WTC11 (cell line): ENCODE data around the gene CPD. TPM values are rescaled to one million over a fixed set of nuclear protein-coding genes. Genes with fewer than 3 reads are reported as not detected.

Experiments used
- ATAC-seq: fragments of 200-7000 bp; cut with Tn5 transposase; 2 replicates; pipeline ENCODE4 v1.10.0; 2021; ENCODE audit warnings: mild to moderate bottlenecking, moderate library complexity
- CTCF ChIA-PET: fragments of 300-600 bp; sonication (Branson Sonifier 250); formaldehyde crosslinking; loops from one replicate; lab custom pipeline; 2021; ENCODE audit warnings: antibody characterized with exemption; lab: Charles Lee
- POLR2A ChIA-PET: fragments of 350-600 bp; sonication (Branson Sonifier 250); formaldehyde crosslinking; loops from one replicate; lab custom pipeline; 2021; ENCODE audit warnings: antibody characterized with exemption; lab: Charles Lee
- DNase-seq: peaks from one replicate; pipeline ENCODE4 v3.0.0; 2021; ENCODE audit warnings: low spot score
- H3K27ac Mint-ChIP-seq: 2 replicates; pipeline ENCODE4 v1.8.0; 2021; ENCODE audit warnings: mixed read lengths
- H3K27me3 Mint-ChIP-seq: 2 replicates; pipeline ENCODE4 v1.8.0; 2021; ENCODE audit warnings: low read depth, mild to moderate bottlenecking, moderate library complexity, mixed read lengths
- H3K36me3 Mint-ChIP-seq: 2 replicates; pipeline ENCODE4 v1.8.0; 2021; ENCODE audit warnings: mixed read lengths
- H3K4me1 Mint-ChIP-seq: 2 replicates; pipeline ENCODE4 v1.8.0; 2022; ENCODE audit warnings: mixed read lengths
- H3K4me3 Mint-ChIP-seq: 2 replicates; pipeline ENCODE4 v1.8.0; 2021; ENCODE audit warnings: mild to moderate bottlenecking, moderate library complexity, mixed read lengths
- H3K9me3 Mint-ChIP-seq: 2 replicates; pipeline ENCODE4 v1.8.0; 2021; ENCODE audit warnings: mixed read lengths
- E2F5 ChIP-seq: sonication (generic); formaldehyde crosslinking; IDR thresholded peaks from 2 replicates; pipeline ENCODE4 v1.8.1; 2022; ENCODE audit warnings: mild to moderate bottlenecking, moderate library complexity, missing genetic modification reagents
- ESRRA ChIP-seq: sonication (generic); formaldehyde crosslinking; IDR thresholded peaks from 2 replicates; pipeline ENCODE4 v1.8.1; 2022; ENCODE audit warnings: mild to moderate bottlenecking, missing genetic modification reagents, borderline replicate concordance
- FOXJ3 ChIP-seq: sonication (generic); formaldehyde crosslinking; IDR thresholded peaks from 2 replicates; pipeline ENCODE4 v1.9.0; 2021; ENCODE audit warnings: missing genetic modification reagents, mild to moderate bottlenecking, borderline replicate concordance
- GRHL2 ChIP-seq: fragments of 250-450 bp; sonication (Bioruptor Pico); IDR thresholded peaks from 2 replicates; pipeline ENCODE4 v1.8.0; 2022; ENCODE audit warnings: mild to moderate bottlenecking, moderate library complexity; ENCODE audit not compliant: insufficient replicate concordance, severe bottlenecking
- IRF1 ChIP-seq: sonication (generic); formaldehyde crosslinking; IDR thresholded peaks from 2 replicates; pipeline ENCODE4 v1.8.0; 2023; ENCODE audit warnings: missing genetic modification reagents
- IRF2 ChIP-seq: sonication (generic); formaldehyde crosslinking; IDR thresholded peaks from 2 replicates; pipeline ENCODE4 v1.8.0; 2022; ENCODE audit warnings: low read depth, missing genetic modification reagents, borderline replicate concordance
- KAT7 ChIP-seq: sonication (generic); formaldehyde crosslinking; IDR thresholded peaks from 2 replicates; pipeline ENCODE4 v1.8.1; 2023; ENCODE audit warnings: missing genetic modification reagents, mild to moderate bottlenecking, borderline replicate concordance
- MXD4 ChIP-seq: fragments of 250-450 bp; sonication (Bioruptor Pico); IDR thresholded peaks from 2 replicates; pipeline ENCODE4 v1.8.0; 2021; ENCODE audit warnings: mild to moderate bottlenecking, moderate library complexity, borderline replicate concordance
- NR1H2 ChIP-seq: sonication (generic); formaldehyde crosslinking; IDR thresholded peaks from 2 replicates; pipeline ENCODE4 v1.9.0; 2021; ENCODE audit warnings: mild to moderate bottlenecking, moderate library complexity, missing genetic modification reagents
- SMAD3 ChIP-seq: sonication (generic); formaldehyde crosslinking; IDR thresholded peaks from 2 replicates; pipeline ENCODE4 v1.8.0; 2022; ENCODE audit warnings: missing genetic modification reagents, mild to moderate bottlenecking, borderline replicate concordance
- SOX15 ChIP-seq: fragments of 250-450 bp; sonication (Bioruptor Pico); IDR thresholded peaks from 2 replicates; pipeline ENCODE4 v1.9.0; 2021; ENCODE audit warnings: mild to moderate bottlenecking
- SP1 ChIP-seq: sonication (generic); formaldehyde crosslinking; conservative IDR thresholded peaks from 2 replicates; pipeline ENCODE4 v1.8.1; 2022; ENCODE audit warnings: missing genetic modification reagents
- ZBTB43 ChIP-seq: sonication (generic); formaldehyde crosslinking; IDR thresholded peaks from 2 replicates; pipeline ENCODE4 v1.8.1; 2023; ENCODE audit warnings: mild to moderate bottlenecking, missing genetic modification reagents
- ZNF219 ChIP-seq: sonication (generic); formaldehyde crosslinking; IDR thresholded peaks from 2 replicates; pipeline ENCODE4 v1.8.0; 2023; ENCODE audit warnings: missing genetic modification reagents, mild to moderate bottlenecking, borderline replicate concordance
- ZNF263 ChIP-seq: sonication (generic); formaldehyde crosslinking; IDR thresholded peaks from 2 replicates; pipeline ENCODE4 v1.8.1; 2022; ENCODE audit warnings: low read depth, mild to moderate bottlenecking, moderate library complexity, missing genetic modification reagents
- total RNA-seq: library from RNA; stranded (reverse); gene quantifications from 3 replicates; pipeline ENCODE4 v1.2.3, GENCODE V29; 2021
- TF ChIP-seq, protein P1 (sequence below): sonication (generic); formaldehyde crosslinking; IDR thresholded peaks from 2 replicates; pipeline ENCODE4 v1.8.1; 2023; ENCODE audit warnings: mild to moderate bottlenecking, missing genetic modification reagents, moderate library complexity
- TF ChIP-seq, protein P2 (sequence below): sonication (generic); formaldehyde crosslinking; conservative IDR thresholded peaks from 2 replicates; pipeline ENCODE4 v1.8.1; 2022; ENCODE audit warnings: mild to moderate bottlenecking, missing genetic modification reagents
- TF ChIP-seq, protein P3 (sequence below): sonication (generic); formaldehyde crosslinking; IDR thresholded peaks from 2 replicates; pipeline ENCODE4 v1.8.1; 2022; ENCODE audit warnings: low read depth, mild to moderate bottlenecking, moderate library complexity, missing genetic modification reagents, borderline replicate concordance
- TF ChIP-seq, protein P4 (sequence below): sonication (generic); formaldehyde crosslinking; IDR thresholded peaks from 2 replicates; pipeline ENCODE4 v1.8.0; 2023; ENCODE audit warnings: mild to moderate bottlenecking, missing genetic modification reagents
- TF ChIP-seq, protein P5 (sequence below): fragments of 250-450 bp; sonication (Bioruptor Pico); IDR thresholded peaks from 2 replicates; pipeline ENCODE4 v1.9.0; 2021; ENCODE audit warnings: mild to moderate bottlenecking
- TF ChIP-seq, protein P6 (sequence below): fragments of 250-450 bp; sonication (Bioruptor Pico); IDR thresholded peaks from 2 replicates; pipeline ENCODE4 v1.8.0; 2021; ENCODE audit warnings: mild to moderate bottlenecking

CPD gene
- total RNA-seq, 1 experiment from 2014 or later: 36.1 TPM

DNA sequence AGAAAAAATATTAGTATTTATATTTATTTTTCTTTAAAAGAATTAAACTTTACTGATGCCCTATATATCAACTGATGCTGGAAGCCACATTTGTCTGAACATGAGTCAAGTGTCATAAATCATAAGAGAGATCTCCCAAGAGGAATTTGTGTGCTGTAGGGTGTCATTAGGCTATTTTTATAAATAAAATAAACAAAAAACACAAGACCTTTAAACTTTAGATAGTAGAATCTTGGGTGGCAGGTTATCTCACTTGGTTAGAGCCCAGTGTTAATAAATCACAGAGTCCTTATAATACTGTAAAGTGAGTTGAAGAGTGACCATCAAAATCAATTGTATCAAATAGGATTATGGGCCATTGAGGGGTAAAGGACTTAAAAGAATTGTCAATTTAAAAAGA lies 21.3 kb upstream of the CPD start (continued):
- TF ChIP-seq, protein P1, sequence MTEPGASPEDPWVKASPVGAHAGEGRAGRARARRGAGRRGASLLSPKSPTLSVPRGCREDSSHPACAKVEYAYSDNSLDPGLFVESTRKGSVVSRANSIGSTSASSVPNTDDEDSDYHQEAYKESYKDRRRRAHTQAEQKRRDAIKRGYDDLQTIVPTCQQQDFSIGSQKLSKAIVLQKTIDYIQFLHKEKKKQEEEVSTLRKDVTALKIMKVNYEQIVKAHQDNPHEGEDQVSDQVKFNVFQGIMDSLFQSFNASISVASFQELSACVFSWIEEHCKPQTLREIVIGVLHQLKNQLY (CRISPR knock-in tag): no peak
- no peak for TF ChIP-seq SMAD3 (CRISPR knock-in tag)
- TF ChIP-seq IRF2 (CRISPR knock-in tag): no peak
- TF ChIP-seq E2F5 (CRISPR knock-in tag): no peak
- no peak for TF ChIP-seq SOX15 (CRISPR knock-in tag)

DNA sequence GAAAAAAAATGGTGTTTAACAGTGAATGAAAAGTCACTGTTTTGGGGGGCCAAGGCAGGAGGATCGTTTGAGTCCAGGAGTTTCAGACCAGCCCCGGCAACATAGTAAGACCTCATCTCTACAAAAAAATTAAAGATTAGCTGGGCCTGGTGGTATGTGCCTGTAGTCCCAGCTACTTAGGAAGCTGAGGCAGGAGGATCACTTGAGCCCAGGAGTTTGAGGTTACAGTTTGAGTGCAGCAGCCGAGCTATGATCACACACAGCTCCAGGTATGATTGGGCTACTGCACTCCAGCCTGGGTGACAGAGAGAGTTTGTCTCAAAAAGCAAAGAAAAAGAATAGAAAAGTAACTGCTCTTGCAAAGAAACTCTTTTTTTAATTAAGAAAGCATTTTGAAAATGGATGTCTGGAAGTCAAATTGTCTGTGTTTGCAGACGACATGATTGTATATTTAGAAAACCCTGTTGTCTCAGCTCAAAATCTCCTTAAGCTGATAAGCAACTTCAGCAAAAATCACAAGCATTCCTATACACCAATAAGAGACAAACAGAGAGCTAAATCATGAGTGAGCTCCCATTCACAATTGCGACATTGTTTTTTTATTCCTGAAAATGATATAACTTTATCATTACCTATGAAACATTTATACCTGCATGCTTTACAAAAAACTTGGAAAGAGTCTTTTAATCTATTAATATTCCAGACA lies 20.5 kb upstream of the CPD start:
- Mint-ChIP-seq H3K27me3 (no peaks in the 10 kb centered on the region; the same call in 1 of the 2 replicates), H3K4me3 (no peak overlapping the region), H3K27ac (no peak overlapping the region), H3K36me3 (peaks cover 3% of the 10 kb centered on the region), H3K4me1 (peaks cover 7% of the 10 kb centered on the region), H3K9me3 (peaks cover 14% of the 10 kb centered on the region)
- TF ChIP-seq ZBTB43 (no peak), GRHL2 (CRISPR knock-in tag) (no peak), ESRRA (CRISPR knock-in tag) (no peak), NR1H2 (CRISPR knock-in tag) (no peak), FOXJ3 (CRISPR knock-in tag) (no peak), KAT7 (no peak), ZNF263 (CRISPR knock-in tag) (no peak), SP1 (no peak), MXD4 (CRISPR knock-in tag) (no peak), IRF1 (CRISPR knock-in tag) (no peak), ZNF219 (no peak)
- TF ChIP-seq, protein P2, sequence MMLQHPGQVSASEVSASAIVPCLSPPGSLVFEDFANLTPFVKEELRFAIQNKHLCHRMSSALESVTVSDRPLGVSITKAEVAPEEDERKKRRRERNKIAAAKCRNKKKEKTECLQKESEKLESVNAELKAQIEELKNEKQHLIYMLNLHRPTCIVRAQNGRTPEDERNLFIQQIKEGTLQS: no peak
- TF ChIP-seq, protein P1 (CRISPR knock-in tag): no peak
- TF ChIP-seq, protein P3, sequence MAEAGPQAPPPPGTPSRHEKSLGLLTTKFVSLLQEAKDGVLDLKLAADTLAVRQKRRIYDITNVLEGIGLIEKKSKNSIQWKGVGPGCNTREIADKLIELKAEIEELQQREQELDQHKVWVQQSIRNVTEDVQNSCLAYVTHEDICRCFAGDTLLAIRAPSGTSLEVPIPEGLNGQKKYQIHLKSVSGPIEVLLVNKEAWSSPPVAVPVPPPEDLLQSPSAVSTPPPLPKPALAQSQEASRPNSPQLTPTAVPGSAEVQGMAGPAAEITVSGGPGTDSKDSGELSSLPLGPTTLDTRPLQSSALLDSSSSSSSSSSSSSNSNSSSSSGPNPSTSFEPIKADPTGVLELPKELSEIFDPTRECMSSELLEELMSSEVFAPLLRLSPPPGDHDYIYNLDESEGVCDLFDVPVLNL: no peak
- TF ChIP-seq, protein P4, sequence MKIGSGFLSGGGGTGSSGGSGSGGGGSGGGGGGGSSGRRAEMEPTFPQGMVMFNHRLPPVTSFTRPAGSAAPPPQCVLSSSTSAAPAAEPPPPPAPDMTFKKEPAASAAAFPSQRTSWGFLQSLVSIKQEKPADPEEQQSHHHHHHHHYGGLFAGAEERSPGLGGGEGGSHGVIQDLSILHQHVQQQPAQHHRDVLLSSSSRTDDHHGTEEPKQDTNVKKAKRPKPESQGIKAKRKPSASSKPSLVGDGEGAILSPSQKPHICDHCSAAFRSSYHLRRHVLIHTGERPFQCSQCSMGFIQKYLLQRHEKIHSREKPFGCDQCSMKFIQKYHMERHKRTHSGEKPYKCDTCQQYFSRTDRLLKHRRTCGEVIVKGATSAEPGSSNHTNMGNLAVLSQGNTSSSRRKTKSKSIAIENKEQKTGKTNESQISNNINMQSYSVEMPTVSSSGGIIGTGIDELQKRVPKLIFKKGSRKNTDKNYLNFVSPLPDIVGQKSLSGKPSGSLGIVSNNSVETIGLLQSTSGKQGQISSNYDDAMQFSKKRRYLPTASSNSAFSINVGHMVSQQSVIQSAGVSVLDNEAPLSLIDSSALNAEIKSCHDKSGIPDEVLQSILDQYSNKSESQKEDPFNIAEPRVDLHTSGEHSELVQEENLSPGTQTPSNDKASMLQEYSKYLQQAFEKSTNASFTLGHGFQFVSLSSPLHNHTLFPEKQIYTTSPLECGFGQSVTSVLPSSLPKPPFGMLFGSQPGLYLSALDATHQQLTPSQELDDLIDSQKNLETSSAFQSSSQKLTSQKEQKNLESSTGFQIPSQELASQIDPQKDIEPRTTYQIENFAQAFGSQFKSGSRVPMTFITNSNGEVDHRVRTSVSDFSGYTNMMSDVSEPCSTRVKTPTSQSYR (CRISPR knock-in tag): no peak
- TF ChIP-seq, protein P5, sequence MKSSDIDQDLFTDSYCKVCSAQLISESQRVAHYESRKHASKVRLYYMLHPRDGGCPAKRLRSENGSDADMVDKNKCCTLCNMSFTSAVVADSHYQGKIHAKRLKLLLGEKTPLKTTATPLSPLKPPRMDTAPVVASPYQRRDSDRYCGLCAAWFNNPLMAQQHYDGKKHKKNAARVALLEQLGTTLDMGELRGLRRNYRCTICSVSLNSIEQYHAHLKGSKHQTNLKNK (CRISPR knock-in tag): no peak
- TF ChIP-seq, protein P6, sequence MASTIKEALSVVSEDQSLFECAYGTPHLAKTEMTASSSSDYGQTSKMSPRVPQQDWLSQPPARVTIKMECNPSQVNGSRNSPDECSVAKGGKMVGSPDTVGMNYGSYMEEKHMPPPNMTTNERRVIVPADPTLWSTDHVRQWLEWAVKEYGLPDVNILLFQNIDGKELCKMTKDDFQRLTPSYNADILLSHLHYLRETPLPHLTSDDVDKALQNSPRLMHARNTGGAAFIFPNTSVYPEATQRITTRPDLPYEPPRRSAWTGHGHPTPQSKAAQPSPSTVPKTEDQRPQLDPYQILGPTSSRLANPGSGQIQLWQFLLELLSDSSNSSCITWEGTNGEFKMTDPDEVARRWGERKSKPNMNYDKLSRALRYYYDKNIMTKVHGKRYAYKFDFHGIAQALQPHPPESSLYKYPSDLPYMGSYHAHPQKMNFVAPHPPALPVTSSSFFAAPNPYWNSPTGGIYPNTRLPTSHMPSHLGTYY (CRISPR knock-in tag): no peak
- POLR2A ChIA-PET: interaction anchor here (0.6 kb wide), 1 partner anchor 212 kb away, joined by 3 read pairs; no protein-coding TSS in a partner anchor
- no peak for DNase-seq
- ATAC-seq: no peak
- CTCF ChIA-PET: interaction anchor here (0.8 to 1.3 kb wide), 3 partner anchors 17 to 119 kb away, joined by 3 read pairs; no protein-coding TSS in a partner anchor
